Cardiac muscle cell (in vitro differentiated cells and primary cell): Measurements from ENCODE around the gene PDXP. TPM values are rescaled to one million over a fixed set of nuclear protein-coding genes. Genes with fewer than 3 reads are reported as not detected.

Experiments
- DNase-seq, 2 donors: peaks; one replicate each; pipeline versions ENCODE4 v3.0.0 to v3.0.0-alpha.2; 2010 to 2017; ENCODE audit warnings: low read depth in 1 of 2, low spot score in 1 of 2
- H3K27ac ChIP-seq: fragments of 200-600 bp; sonication (generic); 2 replicates; pipeline ENCODE4 v1.5.1; 2016
- H3K27me3 ChIP-seq: fragments of 200-600 bp; sonication (generic); 2 replicates; pipeline ENCODE4 v1.6.0; 2016; ENCODE audit warnings: control low read depth
- H3K36me3 ChIP-seq: fragments of 200-600 bp; sonication (generic); 2 replicates; pipeline ENCODE4 v1.5.1; 2016; ENCODE audit warnings: control low read depth
- H3K4me1 ChIP-seq: fragments of 200-600 bp; sonication (generic); 2 replicates; pipeline ENCODE4 v1.8.1; 2017; ENCODE audit warnings: low read depth, mild to moderate bottlenecking, mixed run types
- H3K4me3 ChIP-seq: fragments of 200-600 bp; sonication (generic); 2 replicates; pipeline ENCODE4 v1.5.1; 2016; ENCODE audit warnings: mild to moderate bottlenecking
- H3K9me3 ChIP-seq: fragments of 200-600 bp; sonication (generic); 2 replicates; pipeline ENCODE4 v1.5.1; 2017; ENCODE audit warnings: low read depth, mild to moderate bottlenecking, control low read depth
- CTCF ChIP-seq: IDR thresholded peaks from 2 replicates; pipeline ENCODE4 v1.5.1; 2012; ENCODE audit warnings: low read depth, mild to moderate bottlenecking, low read length
- polyA plus RNA-seq: library from polyadenylated mRNA; unstranded; fragments of >200 nt; fragmentation: Nextera tagmentation; extraction: Ambion mirVana; gene quantifications from 2 replicates; pipeline ENCODE4 v1.2.1, GENCODE V29; 2016
- total RNA-seq: library from RNA; depleted of rRNA; stranded (reverse); fragments of >200 nt; gene quantifications from 2 replicates; pipeline ENCODE4 v1.2.3, GENCODE V29; 2016

Gene PDXP
- total and polyA plus RNA-seq, 2 experiments from 2014 or later, result 48.5 to 117 TPM

DNA sequence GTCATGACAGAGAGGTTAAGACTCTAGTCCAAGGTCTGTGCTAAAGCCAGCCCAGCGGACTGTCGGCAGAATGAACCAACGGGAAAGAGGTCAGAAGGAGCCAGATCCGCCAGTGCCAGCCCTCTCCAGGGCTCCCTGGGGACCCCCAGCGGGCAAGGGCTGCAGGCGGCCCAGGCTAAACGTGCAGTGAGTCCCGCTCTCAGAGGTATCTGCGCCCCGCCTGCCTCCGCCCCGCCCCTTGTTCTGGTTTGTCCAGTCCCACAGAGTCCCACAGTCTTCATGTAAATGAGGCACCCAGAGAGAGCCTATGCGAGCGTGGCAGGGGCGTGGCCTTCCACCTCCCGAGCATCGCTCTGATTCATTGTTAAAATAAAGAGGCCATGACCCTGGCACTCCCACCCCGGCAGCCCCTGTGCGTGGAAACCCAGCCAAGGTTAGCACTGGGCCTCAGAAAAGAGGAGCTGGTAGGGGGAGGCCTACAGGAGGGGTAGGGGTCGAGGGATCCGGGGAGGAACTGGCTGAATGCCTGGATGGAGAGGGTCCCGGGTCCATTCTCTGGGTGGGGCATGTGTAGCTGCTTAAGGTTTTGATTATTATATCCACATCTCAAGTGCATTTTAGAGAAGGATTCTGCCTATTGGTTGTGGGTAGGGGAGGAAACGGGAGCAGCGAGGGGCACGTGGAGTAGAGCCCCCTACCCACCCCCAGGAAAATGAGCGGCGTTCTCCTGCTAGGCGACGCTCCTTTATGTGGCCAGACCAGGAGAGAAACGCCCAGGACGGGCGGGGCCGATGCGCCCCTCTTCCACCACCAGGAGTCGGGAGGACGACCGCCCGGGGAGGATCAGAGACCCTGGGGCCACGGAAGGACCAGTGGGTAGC lies 38.4 kb downstream of the PDXP start, which contains the start of gene TRIOBP:
Gene TRIOBP, plus strand, starts transcription at position 392 of the 881 bp plus-strand sequence. CDS start 4,318 bp downstream, outside the sequence.
- Histone ChIP-seq H3K4me3 (peak within 1 kb of the TSS; percentile 25), H3K9me3 (no peaks in the 10 kb centered on the region), H3K27me3 (no peaks in the 10 kb centered on the region), H3K27ac (peak within 1 kb of the TSS; percentile 66), H3K4me1 (peaks cover 4% of the 10 kb centered on the region), H3K36me3 (no peaks in the 10 kb centered on the region)
- TF ChIP-seq CTCF, result peak; percentile 48
- peak; percentile 97 to 100 for DNase-seq

GRCh38 chr22:37697538-37697835 lies 39.0 kb downstream of the PDXP start:
- Histone ChIP-seq H3K4me1 (peaks cover 4% of the 10 kb centered on the region), H3K36me3 (no peaks in the 10 kb centered on the region), H3K4me3 (peak overlapping the region; percentile 25), H3K9me3 (no peaks in the 10 kb centered on the region), H3K27ac (peak overlapping the region; percentile 7), H3K27me3 (no peaks in the 10 kb centered on the region)
- no peak for TF ChIP-seq CTCF
- DNase-seq, result no peak

DNA sequence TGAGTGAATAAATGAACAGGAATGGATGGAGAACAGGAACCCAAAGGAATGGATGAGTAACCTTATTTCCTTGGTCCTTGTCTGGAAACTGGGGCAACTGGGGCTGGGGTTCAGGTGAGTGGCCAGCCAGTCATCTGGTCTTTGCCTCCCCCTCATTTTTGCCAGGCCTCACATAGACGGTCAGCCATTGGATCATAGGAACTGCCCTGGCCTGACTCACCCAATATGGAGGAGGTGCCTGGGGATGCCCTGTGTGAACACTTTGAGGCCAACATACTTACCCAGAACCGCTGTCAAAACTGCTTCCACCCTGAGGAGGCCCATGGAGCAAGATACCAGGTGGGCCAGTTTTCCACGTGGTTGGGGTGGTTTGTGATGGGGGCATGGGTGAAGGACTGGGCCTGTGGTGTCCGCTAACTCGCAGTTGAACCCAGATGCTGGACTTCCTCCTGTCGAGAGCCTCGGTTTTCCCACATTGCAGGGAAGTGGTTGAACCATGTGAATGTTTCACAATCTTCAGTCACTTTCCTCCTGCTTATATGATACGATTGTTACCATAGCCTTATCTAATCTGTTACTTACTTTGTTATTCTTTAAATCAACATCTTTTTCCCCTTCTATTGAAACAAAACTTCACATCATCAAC lies 42.7 kb downstream of the PDXP start:
- no peaks in the 10 kb centered on the region for H3K27me3 ChIP-seq
- no peak for TF ChIP-seq CTCF
- H3K36me3 ChIP-seq, result no peaks in the 10 kb centered on the region
- no peak overlapping the region for H3K4me3 ChIP-seq
- DNase-seq, result peak in 1 of 2 donors; percentile 71
- H3K27ac ChIP-seq, result no peak overlapping the region
- H3K4me1 ChIP-seq, result peaks cover 2% of the 10 kb centered on the region
- H3K9me3 ChIP-seq, result no peaks in the 10 kb centered on the region

GRCh38 chr22:37703906-37704305 lies 45.4 kb downstream of the PDXP start:
- no peak for TF ChIP-seq CTCF
- no peaks in the 10 kb centered on the region for H3K36me3 ChIP-seq
- H3K9me3 ChIP-seq, result no peaks in the 10 kb centered on the region
- no peaks in the 10 kb centered on the region for H3K27me3 ChIP-seq
- H3K27ac ChIP-seq, result no peak overlapping the region
- no peak for DNase-seq
- H3K4me1 ChIP-seq, result no peaks in the 10 kb centered on the region
- no peak overlapping the region for H3K4me3 ChIP-seq

DNA sequence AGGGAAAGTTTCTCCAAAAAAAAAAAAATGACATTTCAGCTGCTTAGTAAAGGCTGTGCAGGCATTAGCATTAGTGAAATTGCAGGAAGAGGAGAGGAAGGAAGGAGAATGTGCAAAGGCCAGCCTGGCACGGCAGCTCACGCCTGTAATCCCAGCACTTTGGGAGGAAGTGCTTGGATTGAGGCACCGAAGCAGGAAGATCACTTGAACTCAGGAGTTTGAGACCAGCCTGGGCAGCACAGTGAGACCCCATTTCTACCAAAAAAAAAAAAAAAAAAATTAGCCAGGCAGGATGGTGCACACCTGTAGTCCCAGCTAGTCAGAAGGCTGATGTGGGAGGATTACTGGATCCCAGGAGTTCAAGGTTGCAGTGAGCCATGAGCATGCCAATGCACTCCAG lies 46.1 kb downstream of the PDXP start:
- Histone ChIP-seq H3K36me3 (no peaks in the 10 kb centered on the region), H3K9me3 (no peaks in the 10 kb centered on the region), H3K27me3 (no peaks in the 10 kb centered on the region), H3K27ac (no peak overlapping the region), H3K4me3 (no peak overlapping the region), H3K4me1 (no peaks in the 10 kb centered on the region)
- no peak for DNase-seq
- TF ChIP-seq CTCF, result no peak
